Measurements from ENCODE around the gene SPAAR. TPM values are rescaled to one million over a fixed set of nuclear protein-coding genes. Genes with fewer than 3 reads are reported as not detected.

SPAAR gene
- total and polyA plus RNA-seq, 9 of the 15 experiments (the other 6 are each of a cell fraction or from before 2014, with no cell fraction given) = not detected

- TF ChIP-seq, protein P1, sequence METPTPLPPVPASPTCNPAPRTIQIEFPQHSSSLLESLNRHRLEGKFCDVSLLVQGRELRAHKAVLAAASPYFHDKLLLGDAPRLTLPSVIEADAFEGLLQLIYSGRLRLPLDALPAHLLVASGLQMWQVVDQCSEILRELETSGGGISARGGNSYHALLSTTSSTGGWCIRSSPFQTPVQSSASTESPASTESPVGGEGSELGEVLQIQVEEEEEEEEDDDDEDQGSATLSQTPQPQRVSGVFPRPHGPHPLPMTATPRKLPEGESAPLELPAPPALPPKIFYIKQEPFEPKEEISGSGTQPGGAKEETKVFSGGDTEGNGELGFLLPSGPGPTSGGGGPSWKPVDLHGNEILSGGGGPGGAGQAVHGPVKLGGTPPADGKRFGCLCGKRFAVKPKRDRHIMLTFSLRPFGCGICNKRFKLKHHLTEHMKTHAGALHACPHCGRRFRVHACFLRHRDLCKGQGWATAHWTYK (CRISPR knock-in tag; IDR thresholded peaks at IDR 0.05) = peak; percentile 42; the same call in 1 of the 2 replicates
- TF ChIP-seq POLR2A (conservative IDR thresholded peaks at IDR 0.05) (peak; percentile 49), TCF3 (CRISPR knock-in tag; IDR thresholded peaks at IDR 0.05) (peak; percentile 57; the same call in 1 of the 2 replicates), E2F3 (CRISPR knock-in tag; IDR thresholded peaks at IDR 0.05) (peak; percentile 23; the same call in 1 of the 2 replicates), SP1 (CRISPR knock-in tag; IDR thresholded peaks at IDR 0.05) (peak; percentile 33; the same call in 1 of the 2 replicates), JUND (IDR thresholded peaks at IDR 0.05; ENCODE audit: borderline replicate concordance, low read depth, low read length) (peak; percentile 54; the same call in 1 of the 2 replicates), JUND (tag; IDR thresholded peaks at IDR 0.05; ENCODE audit: borderline replicate concordance, low read depth, low read length) (peak; percentile 67; the same call in 2 of the 3 replicates), SOX6 (IDR thresholded peaks at IDR 0.05) (peak; percentile 92), REST (IDR thresholded peaks at IDR 0.05; ENCODE audit: borderline replicate concordance) (peak; percentile 35; the same call in 1 of the 2 replicates), REST (CRISPR knock-in tag; IDR thresholded peaks at IDR 0.05; ENCODE audit: low read depth) (no peak)
- TF ChIP-seq, protein P2, sequence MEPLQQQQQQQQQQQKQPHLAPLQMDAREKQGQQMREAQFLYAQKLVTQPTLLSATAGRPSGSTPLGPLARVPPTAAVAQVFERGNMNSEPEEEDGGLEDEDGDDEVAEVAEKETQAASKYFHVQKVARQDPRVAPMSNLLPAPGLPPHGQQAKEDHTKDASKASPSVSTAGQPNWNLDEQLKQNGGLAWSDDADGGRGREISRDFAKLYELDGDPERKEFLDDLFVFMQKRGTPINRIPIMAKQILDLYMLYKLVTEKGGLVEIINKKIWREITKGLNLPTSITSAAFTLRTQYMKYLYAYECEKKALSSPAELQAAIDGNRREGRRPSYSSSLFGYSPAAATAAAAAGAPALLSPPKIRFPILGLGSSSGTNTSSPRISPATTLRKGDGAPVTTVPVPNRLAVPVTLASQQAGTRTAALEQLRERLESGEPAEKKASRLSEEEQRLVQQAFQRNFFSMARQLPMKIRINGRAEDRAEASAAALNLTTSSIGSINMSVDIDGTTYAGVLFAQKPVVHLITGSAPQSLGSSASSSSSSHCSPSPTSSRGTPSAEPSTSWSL (CRISPR knock-in tag; IDR thresholded peaks at IDR 0.05; ENCODE audit: borderline replicate concordance) = no peak
- TF ChIP-seq, protein P3, sequence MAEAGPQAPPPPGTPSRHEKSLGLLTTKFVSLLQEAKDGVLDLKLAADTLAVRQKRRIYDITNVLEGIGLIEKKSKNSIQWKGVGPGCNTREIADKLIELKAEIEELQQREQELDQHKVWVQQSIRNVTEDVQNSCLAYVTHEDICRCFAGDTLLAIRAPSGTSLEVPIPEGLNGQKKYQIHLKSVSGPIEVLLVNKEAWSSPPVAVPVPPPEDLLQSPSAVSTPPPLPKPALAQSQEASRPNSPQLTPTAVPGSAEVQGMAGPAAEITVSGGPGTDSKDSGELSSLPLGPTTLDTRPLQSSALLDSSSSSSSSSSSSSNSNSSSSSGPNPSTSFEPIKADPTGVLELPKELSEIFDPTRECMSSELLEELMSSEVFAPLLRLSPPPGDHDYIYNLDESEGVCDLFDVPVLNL (CRISPR knock-in tag; IDR thresholded peaks at IDR 0.05; ENCODE audit: low read depth) = 0 out of 2 replicates have a peak, but pooled peaks have one; percentile 9
Measured at GRCh38 chr9:35914301-35914807, 5.1 kb downstream of the SPAAR start (continued).

Measured in K562 (cell line).